ENCODE results near the gene POLR2B.

The POLR2B gene

GRCh38 chr4:57064811-57065711 lies 86.4 kb downstream of the POLR2B start:
- peak; percentile 70 for DNase-seq (ENCODE audit: extremely low read depth, low read depth)
- no peak for TF ChIP-seq CTCF (IDR thresholded peaks at IDR 0.05; ENCODE audit: low read depth, low read length)

DNA sequence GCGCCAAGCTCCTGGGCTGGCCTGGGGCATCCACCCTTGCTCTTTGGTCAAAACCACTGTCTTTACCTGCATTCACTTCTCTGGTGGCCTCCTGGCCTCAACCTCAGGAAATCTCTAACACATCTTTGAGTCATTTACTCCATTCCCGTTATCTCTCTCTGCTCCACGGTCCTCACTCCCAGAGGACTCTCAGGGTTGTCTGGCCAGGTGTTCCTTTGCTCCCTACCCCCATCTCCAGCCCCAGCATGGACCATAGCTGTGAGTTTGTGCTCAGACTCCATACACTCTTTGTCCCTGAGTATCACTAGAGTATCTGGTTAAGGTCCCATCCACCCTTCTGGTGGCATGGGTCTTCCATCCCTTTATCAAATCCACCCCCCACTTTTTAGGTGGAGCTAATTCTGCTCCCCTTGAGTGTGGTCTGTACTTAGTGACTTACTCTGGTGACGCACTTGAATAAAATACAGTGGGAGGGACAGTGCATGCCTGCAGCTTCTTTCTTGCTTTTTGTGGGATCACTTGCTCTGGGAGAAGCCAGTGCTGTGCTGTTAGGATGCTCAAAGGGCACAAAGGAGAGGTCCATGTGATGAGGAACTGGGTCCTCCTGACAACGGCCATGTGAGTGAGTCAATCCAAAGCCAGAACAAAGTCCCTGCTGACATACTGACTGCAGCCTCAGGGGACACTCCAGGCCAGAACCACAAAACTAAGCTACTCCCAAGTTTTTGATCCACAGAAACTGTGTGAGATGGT lies 87.2 kb downstream of the POLR2B start:
- no peak for DNase-seq (ENCODE audit: extremely low read depth, low read depth)
- no peak for TF ChIP-seq CTCF (IDR thresholded peaks at IDR 0.05; ENCODE audit: low read depth, low read length)

DNA sequence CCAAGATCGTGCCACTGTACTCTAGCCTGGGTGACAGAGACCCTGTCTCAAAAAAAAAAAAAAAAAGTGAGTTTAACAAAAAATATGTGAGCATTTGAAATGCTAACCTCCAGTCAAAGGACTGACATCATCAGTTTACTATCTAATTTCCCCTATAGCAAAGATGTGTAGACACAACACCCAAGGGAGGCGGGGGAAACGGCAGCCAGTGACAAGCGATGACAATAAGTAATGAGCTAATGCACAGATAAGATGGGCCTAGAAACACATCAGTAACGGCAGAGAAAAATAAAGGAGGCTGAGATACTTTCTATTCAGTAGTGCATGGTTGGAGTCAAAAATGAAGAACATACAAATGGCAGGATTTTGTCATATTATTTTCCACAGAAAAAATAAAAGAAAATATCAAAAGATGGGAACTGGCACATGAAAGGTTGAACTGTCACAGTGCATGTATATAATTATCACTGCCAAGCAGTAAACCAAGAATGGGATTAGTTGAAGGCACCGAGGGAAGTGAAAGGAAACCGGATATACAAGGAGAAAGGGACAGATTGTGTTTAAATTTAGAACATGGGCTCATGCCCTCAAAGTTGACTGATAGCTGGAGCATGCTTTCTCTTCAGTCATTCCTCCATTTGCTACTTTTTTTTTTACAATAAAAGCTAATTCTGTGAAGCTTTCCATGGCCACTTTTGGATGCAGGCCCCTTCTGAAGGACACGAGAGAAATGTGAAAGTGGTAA lies 89.7 kb downstream of the POLR2B start:
- no peak for DNase-seq (ENCODE audit: extremely low read depth, low read depth)
- TF ChIP-seq CTCF (IDR thresholded peaks at IDR 0.05; ENCODE audit: low read depth, low read length), result no peak

DNA sequence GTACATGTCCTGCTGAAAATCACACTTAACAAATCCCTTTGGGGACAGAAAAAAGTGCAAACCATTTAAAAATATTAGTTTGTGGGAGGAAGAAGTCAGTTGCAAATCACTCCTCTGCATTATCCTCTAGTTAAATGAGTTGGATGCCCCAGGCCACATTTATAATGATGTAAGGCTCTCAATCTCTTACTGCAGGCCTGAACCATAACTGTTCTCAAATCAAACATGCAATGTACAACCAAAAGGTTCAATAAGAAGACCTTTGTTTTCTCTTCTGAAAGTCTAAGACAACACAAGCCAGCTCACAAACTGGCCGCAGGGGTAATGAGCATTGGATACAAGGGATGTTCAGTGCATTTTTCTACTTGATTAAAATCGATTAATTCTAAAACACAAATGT lies 91.8 kb downstream of the POLR2B start:
- no peak for TF ChIP-seq CTCF (IDR thresholded peaks at IDR 0.05; ENCODE audit: low read depth, low read length)
- DNase-seq (ENCODE audit: extremely low read depth, low read depth), result no peak

- no peak for TF ChIP-seq CTCF (IDR thresholded peaks at IDR 0.05; ENCODE audit: low read depth, low read length)
- no peak for DNase-seq (ENCODE audit: extremely low read depth, low read depth)
Observed at GRCh38 chr4:57071326-57071725, 92.6 kb downstream of the POLR2B start.

DNA sequence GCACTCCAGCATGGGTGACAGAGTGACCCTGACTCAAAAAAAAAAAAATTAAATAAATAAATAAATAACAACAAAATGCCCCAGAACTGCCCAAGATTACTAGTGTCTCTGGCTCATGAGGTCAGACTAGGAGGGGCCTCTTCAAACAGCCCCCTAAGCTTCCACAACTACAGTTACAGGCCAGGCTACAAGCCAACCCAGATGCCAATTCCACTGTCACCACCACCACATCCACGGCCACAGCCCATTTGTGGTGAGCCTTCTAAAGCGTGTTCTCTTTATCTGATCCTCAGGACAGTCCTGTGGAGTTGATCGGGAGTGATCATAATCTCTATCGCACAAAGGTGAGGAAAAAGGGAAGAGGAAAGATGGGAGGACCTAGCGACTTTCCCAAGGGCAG lies 94.9 kb downstream of the POLR2B start:
- TF ChIP-seq CTCF (IDR thresholded peaks at IDR 0.05; ENCODE audit: low read depth, low read length), result no peak
- DNase-seq (ENCODE audit: extremely low read depth, low read depth), result no peak
